DLD1 (cell line): ENCODE data around the gene SOX15.
"Not testable (repeated sequence)": the region's sequence is repeated elsewhere in the genome, so short reads cannot be mapped to it uniquely, and the experiment has no call there.

Experiments
- in situ Hi-C: cut with HindIII; loops from 2 replicates; pipeline ENCODE4 v1.10.0; 2017; ENCODE audit warnings: low sequenced_read_pairs

Gene SOX15

GRCh38 chr17:7611635-7612293 lies 21.9 kb upstream of the SOX15 start:
- in situ Hi-C loops, result no loop called here

- in situ Hi-C loops, result no loop called here
These were observed 20.7 kb upstream of the SOX15 start for GRCh38 chr17:7610641-7611040.

- in situ Hi-C loops, result no loop called here
These were observed 16.4 kb upstream of the SOX15 start for GRCh38 chr17:7606280-7606679.

GRCh38 chr17:7597561-7597960 lies 7.7 kb upstream of the SOX15 start:
- in situ Hi-C loops, result not testable (repeated sequence)

GRCh38 chr17:7593296-7593695 lies 3.4 kb upstream of the SOX15 start:
- in situ Hi-C loops, result no loop called here

- in situ Hi-C loops, result no loop called here
These were observed 2.6 kb upstream of the SOX15 start for GRCh38 chr17:7592422-7593021.

- in situ Hi-C loops, result no loop called here
These were observed 1.7 kb upstream of the SOX15 start for GRCh38 chr17:7591596-7591995.

- in situ Hi-C loops, result no loop called here
These were observed 849 bp upstream of the SOX15 start for GRCh38 chr17:7590743-7591142.

- in situ Hi-C loops, result no loop called here
These were observed 558 bp downstream of the SOX15 start for GRCh38 chr17:7589204-7589868.

GRCh38 chr17:7588553-7589203 lies 1.2 kb downstream of the SOX15 start:
- in situ Hi-C loops, result no loop called here

- in situ Hi-C loops, result no loop called here
These were observed 2.3 kb downstream of the SOX15 start for GRCh38 chr17:7587420-7588151.

GRCh38 chr17:7586673-7587419 lies 3.0 kb downstream of the SOX15 start:
- in situ Hi-C loops, result no loop called here

GRCh38 chr17:7583253-7584109 lies 6.4 kb downstream of the SOX15 start, which contains the start of gene MPDU1:
MPDU1 (plus strand) TSS chr17:7583852; CDS start chr17:7583863, 11 bp downstream.
- in situ Hi-C loops, result no loop called here

- in situ Hi-C loops, result no loop called here
These were observed 7.3 kb downstream of the SOX15 start for GRCh38 chr17:7582396-7583252.

GRCh38 chr17:7580604-7581575 lies 9.0 kb downstream of the SOX15 start:
- in situ Hi-C loops, result no loop called here

- in situ Hi-C loops, result no loop called here
These were observed 9.9 kb downstream of the SOX15 start for GRCh38 chr17:7579834-7580603.
